ENCODE results near the gene SMYD3.

The SMYD3 gene

DNA sequence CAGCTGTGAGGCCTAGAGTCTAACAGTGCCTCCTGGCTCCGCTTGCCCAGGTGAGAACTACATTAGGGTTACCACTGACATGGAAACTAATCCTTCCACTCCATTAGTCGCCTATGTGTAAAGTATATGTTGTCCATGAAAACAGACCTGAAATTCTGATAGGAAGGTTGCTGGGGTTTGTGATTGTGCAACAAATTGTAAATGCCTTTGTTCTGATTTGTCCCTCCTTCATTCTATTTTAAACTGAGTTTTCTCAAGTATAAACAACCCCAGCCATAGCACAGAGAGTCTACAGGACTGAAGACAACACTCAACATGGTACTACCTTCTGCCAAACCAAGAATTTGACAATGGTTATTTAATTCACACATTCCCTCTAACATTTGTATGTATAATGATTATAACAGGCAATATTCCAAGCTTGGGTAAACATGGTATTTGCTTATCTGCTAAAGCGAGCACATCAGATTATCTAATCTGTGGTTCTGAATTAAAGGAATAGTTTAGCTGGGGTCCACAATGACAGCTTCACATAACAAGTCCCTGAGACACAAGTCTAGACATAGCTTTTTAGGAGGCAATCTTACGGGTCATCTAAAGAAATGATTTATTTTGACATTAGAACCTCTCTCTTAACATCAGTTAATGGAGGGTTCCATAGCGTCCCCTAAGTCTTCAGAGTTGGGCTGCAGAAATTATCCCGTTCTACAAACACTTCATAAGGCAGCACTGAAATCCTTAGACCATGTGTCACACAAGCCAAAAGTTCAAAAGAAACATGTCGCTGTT, 633.0 kb downstream of the SMYD3 start:
- H2AFZ ChIP-seq (ENCODE audit: low read length): no peak overlapping the region
- DNase-seq: no peak
- H3K9me3 ChIP-seq (replicated peaks; ENCODE audit: insufficient read depth, low read length): no peaks in the 10 kb centered on the region
- H3K79me2 ChIP-seq (ENCODE audit: low read length): no peaks in the 10 kb centered on the region
- H3K9me2 ChIP-seq (replicated peaks; ENCODE audit: insufficient read depth, low read length): no peaks in the 10 kb centered on the region
- TF ChIP-seq EZH2 (optimal IDR thresholded peaks at IDR 0.05; ENCODE audit: low read depth, low read length): no peak
- TF ChIP-seq EZH2phosphoT487 (IDR thresholded peaks at IDR 0.05; ENCODE audit: low read length): no peak
- TF ChIP-seq, protein P1, sequence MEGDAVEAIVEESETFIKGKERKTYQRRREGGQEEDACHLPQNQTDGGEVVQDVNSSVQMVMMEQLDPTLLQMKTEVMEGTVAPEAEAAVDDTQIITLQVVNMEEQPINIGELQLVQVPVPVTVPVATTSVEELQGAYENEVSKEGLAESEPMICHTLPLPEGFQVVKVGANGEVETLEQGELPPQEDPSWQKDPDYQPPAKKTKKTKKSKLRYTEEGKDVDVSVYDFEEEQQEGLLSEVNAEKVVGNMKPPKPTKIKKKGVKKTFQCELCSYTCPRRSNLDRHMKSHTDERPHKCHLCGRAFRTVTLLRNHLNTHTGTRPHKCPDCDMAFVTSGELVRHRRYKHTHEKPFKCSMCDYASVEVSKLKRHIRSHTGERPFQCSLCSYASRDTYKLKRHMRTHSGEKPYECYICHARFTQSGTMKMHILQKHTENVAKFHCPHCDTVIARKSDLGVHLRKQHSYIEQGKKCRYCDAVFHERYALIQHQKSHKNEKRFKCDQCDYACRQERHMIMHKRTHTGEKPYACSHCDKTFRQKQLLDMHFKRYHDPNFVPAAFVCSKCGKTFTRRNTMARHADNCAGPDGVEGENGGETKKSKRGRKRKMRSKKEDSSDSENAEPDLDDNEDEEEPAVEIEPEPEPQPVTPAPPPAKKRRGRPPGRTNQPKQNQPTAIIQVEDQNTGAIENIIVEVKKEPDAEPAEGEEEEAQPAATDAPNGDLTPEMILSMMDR (IDR thresholded peaks at IDR 0.05; ENCODE audit: low read length): no peak
- no peaks in the 10 kb centered on the region for H3K27me3 ChIP-seq (replicated peaks; ENCODE audit: insufficient read depth, low read length)
- no peaks in the 10 kb centered on the region for H4K20me1 ChIP-seq (ENCODE audit: insufficient read depth, low read length)
- no peak overlapping the region for H3K4me3 ChIP-seq (ENCODE audit: low read length)
- no peak overlapping the region for H3K27ac ChIP-seq (ENCODE audit: low read length)
- H3K9ac ChIP-seq (ENCODE audit: low read length): no peak overlapping the region
- no peaks in the 10 kb centered on the region for H3K36me3 ChIP-seq (replicated peaks; ENCODE audit: insufficient read depth, low read length)
- no peaks in the 10 kb centered on the region for H3K4me1 ChIP-seq (ENCODE audit: low read length)
- no peaks in the 10 kb centered on the region for H3F3A ChIP-seq (ENCODE audit: insufficient read depth, low read length)
- H3K4me2 ChIP-seq (ENCODE audit: low read depth, low read length): no peak overlapping the region

DNA sequence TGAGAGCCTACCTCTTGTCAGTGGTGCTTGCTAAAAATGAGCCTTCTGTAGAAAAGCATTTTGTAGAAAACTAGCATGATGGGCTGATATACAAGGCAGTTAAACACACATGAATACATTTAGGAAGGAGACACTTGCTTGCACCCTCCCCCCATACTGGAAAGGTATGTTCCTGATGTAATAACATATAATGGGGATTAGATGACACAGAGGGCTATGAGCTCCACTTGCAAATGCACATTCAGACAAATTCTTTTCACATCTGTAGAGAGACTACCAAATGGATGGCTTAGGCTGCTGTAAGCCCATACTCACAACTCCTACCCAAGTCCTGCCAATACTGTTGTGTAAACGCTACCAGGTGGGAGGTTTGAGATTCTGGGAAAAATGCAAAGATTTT, 634.0 kb downstream of the SMYD3 start:
- H3K36me3 ChIP-seq (replicated peaks; ENCODE audit: insufficient read depth, low read length): no peaks in the 10 kb centered on the region
- no peak overlapping the region for H3K4me2 ChIP-seq (ENCODE audit: low read depth, low read length)
- H3K4me1 ChIP-seq (ENCODE audit: low read length): no peaks in the 10 kb centered on the region
- TF ChIP-seq EZH2 (optimal IDR thresholded peaks at IDR 0.05; ENCODE audit: low read depth, low read length) (no peak), EZH2phosphoT487 (IDR thresholded peaks at IDR 0.05; ENCODE audit: low read length) (no peak)
- TF ChIP-seq, protein P1 (IDR thresholded peaks at IDR 0.05; ENCODE audit: low read length): no peak
- H3K27ac ChIP-seq (ENCODE audit: low read length): no peak overlapping the region
- no peak overlapping the region for H2AFZ ChIP-seq (ENCODE audit: low read length)
- no peaks in the 10 kb centered on the region for H3K27me3 ChIP-seq (replicated peaks; ENCODE audit: insufficient read depth, low read length)
- H3K79me2 ChIP-seq (ENCODE audit: low read length): no peaks in the 10 kb centered on the region
- no peak overlapping the region for H3K9ac ChIP-seq (ENCODE audit: low read length)
- H3K9me2 ChIP-seq (replicated peaks; ENCODE audit: insufficient read depth, low read length): no peaks in the 10 kb centered on the region
- H4K20me1 ChIP-seq (ENCODE audit: insufficient read depth, low read length): no peaks in the 10 kb centered on the region
- no peaks in the 10 kb centered on the region for H3K9me3 ChIP-seq (replicated peaks; ENCODE audit: insufficient read depth, low read length)
- H3K4me3 ChIP-seq (ENCODE audit: low read length): no peak overlapping the region
- no peaks in the 10 kb centered on the region for H3F3A ChIP-seq (ENCODE audit: insufficient read depth, low read length)
- DNase-seq: no peak

DNA sequence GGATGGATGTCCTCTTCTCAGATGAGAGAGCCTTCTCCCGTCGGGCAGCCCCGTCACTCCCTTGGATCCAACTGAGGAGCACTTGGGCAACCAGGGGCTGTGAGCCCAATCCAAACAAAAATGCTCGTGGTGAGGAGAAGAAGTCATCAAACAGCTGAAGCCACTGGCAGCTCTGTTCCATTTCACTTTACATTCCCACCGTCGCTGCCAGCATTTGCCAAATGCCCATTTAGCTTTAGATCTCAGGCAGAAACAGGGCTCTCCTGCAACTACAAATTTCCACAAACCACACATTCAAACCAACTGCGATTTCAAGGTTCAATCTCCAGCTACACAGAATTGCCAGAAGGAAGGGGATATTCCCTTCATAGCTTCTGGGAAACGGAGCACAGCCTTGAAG, 634.6 kb downstream of the SMYD3 start:
- Histone ChIP-seq H3F3A (ENCODE audit: insufficient read depth, low read length) (no peaks in the 10 kb centered on the region), H3K4me3 (ENCODE audit: low read length) (no peak overlapping the region), H3K36me3 (replicated peaks; ENCODE audit: insufficient read depth, low read length) (no peaks in the 10 kb centered on the region), H4K20me1 (ENCODE audit: insufficient read depth, low read length) (no peaks in the 10 kb centered on the region), H2AFZ (ENCODE audit: low read length) (no peak overlapping the region), H3K4me2 (ENCODE audit: low read depth, low read length) (no peak overlapping the region), H3K4me1 (ENCODE audit: low read length) (no peaks in the 10 kb centered on the region), H3K9ac (ENCODE audit: low read length) (no peak overlapping the region), H3K79me2 (ENCODE audit: low read length) (no peaks in the 10 kb centered on the region), H3K27me3 (replicated peaks; ENCODE audit: insufficient read depth, low read length) (no peaks in the 10 kb centered on the region), H3K9me3 (replicated peaks; ENCODE audit: insufficient read depth, low read length) (no peaks in the 10 kb centered on the region), H3K27ac (ENCODE audit: low read length) (no peak overlapping the region), H3K9me2 (replicated peaks; ENCODE audit: insufficient read depth, low read length) (no peaks in the 10 kb centered on the region)
- DNase-seq: no peak
- TF ChIP-seq EZH2 (optimal IDR thresholded peaks at IDR 0.05; ENCODE audit: low read depth, low read length) (no peak), EZH2phosphoT487 (IDR thresholded peaks at IDR 0.05; ENCODE audit: low read length) (no peak)
- TF ChIP-seq, protein P1 (IDR thresholded peaks at IDR 0.05; ENCODE audit: low read length): no peak
